GM18526 (cell line): ENCODE measurements around the gene KIRREL2.

Source experiments
- POLR2A ChIP-seq: IDR thresholded peaks from 3 replicates; pipeline ENCODE4 v1.6.1; 2011; ENCODE audit not compliant: insufficient read length; ENCODE audit errors: extremely low read depth

The KIRREL2 gene

DNA sequence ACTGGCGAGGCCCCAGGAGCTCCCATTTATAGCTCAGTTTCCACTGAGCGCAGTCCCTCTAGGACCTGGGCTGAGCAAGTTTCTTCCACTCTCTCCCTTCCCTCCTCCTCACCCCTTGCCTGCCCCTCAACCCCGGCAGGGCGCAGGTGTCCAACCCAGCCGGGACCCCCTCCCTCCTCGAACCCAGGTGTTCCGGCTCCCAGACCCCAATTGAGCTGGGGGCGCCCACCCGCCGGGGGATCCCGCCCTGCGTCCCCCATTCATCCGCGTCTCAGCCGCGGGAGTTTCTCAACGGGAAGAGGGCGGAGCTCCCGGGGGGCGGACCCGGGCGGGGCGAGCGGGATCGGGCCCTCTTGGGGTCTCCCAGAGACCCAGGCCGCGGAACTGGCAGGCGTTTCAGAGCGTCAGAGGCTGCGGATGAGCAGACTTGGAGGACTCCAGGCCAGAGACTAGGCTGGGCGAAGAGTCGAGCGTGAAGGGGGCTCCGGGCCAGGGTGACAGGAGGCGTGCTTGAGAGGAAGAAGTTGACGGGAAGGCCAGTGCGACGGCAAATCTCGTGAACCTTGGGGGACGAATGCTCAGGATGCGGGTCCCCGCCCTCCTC, at the start of gene KIRREL2:
TSS of gene KIRREL2 (plus strand) at position 366 of the 604 bp plus-strand sequence. CDS start at position 575, 209 bp downstream.
- no peak for TF ChIP-seq POLR2A

DNA sequence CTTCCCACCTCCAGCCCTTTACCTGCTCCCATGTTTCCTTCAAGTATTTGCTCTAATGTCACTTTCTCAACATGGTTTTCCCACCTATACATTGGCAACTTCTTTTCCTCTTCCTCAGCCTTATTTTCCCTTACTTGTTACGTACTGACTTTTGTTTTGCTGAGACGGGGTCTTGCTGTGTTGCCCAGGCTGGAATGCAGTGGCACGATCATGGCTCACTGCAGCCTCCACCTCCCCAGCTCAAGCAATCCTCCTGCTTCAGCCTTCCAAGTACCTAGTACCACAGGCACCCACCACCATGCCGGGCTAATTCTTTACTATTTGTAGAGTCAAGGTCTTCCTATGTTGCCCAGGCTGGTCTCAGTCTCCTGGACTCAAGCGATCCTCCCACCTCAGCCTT, 49.1 kb upstream of the KIRREL2 start:
- no peak for TF ChIP-seq POLR2A

DNA sequence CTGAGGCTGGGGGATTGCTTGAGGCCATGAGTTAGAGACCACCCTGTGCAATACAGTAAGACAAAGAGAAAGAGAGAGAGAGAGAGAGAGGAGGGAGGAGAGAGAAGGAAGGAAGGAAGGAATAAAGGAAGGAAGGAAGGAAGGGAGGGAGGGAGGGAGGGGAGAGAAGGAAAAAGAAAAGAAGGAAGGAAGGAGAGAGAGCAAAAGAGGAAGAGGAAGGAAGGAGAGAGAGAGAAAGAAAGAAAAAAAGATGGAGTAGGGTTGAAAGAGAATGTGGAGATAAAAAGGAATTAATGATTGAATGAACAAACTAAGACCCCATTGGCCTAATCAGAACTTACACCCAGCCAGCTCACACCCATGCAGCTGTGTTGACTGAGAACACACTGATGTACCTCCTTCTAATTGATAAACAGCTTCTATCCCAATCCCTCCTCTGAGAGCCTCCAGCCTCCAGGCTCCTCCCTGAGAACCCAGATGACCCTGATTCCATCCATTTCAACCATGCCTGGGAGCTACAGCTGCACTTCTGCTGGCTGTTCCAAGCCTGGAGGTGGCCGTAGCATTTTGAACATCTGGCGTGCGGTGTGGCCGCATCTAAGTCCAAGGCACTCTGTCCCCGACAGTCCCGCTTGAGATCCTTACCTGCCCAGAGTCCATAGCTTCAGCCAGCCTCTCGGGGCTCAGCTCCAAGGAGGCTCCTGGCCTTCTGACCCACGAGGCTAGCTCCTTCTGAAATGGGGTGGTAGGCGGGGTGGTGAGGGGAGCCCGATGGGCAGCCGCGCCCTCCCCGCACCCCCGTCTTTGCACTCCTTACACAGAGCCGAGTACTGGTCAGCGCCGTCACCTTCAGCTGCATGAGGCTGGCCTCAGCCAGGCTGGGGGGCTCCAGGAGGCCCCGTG, 45.1 kb upstream of the KIRREL2 start:
- no peak for TF ChIP-seq POLR2A

GRCh38 chr19:35812220-35813042, 44.3 kb upstream of the KIRREL2 start, which contains the start of gene PRODH2:
TSS of gene PRODH2 (minus strand) at chr19:35812845. CDS start at chr19:35812805, 40 bp downstream.
- no peak for TF ChIP-seq POLR2A

DNA sequence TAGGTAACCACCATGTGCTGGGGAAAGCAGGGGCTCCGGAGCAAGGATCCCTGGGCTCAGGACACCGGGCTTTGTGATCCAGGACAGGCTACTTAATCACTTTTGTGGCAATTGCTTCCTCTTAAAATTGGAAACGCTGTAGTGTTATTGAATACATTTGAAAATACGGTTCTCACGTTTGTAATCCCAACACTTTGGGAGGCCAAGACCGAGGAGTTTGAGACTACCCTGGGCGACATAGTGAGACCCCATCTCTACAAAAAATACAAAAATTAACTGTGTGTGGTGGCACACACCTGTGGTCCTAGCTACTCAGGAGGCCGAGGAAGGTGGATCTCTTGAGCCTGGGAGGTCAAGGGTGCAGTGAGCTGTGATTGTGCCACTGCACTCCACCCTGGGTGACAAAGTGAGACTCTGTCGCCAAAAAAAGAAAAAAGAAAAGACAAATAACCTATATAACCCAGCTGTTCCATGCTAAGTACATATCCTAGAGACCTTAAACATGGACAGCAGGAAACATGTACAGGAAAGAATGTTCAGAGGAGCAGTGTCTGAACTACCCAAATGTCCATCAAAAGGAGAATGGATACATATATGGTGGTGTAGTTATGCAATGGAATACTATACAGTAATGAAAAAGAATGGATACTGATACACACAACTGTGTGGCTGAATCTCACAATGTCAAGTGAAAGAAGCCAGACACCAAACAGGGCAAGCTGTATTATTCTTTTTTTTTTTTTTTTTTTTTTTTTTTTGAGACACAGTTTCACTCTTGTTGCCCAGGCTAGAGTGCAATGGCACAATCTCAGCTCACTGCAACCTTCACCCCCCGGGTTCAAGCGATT, 43.4 kb upstream of the KIRREL2 start:
- no peak for TF ChIP-seq POLR2A

DNA sequence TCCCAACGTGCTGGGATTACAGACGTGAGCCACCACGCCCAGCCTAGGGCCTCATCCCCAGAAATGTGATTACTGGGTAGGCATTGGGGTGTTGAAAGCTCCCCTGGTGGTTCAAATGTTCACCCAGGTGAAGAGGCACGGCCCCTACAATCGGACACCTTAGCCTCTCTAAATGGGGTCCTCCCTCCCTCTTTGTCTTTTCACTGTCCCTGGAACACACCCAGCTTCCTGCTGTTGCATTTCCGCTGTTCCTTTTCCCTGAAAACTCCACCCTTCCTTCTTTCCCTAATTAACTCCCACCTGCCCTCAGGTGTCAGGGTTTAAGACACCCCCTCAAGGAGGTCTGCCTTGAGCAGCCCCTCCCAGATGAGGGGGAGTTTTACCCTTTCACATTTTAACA, 40.4 kb upstream of the KIRREL2 start:
- TF ChIP-seq POLR2A = no peak

- TF ChIP-seq POLR2A = no peak
These were observed 39.9 kb upstream of the KIRREL2 start for GRCh38 chr19:35816846-35817245.

- no peak for TF ChIP-seq POLR2A
These were observed 38.3 kb upstream of the KIRREL2 start for GRCh38 chr19:35818445-35818844.

DNA sequence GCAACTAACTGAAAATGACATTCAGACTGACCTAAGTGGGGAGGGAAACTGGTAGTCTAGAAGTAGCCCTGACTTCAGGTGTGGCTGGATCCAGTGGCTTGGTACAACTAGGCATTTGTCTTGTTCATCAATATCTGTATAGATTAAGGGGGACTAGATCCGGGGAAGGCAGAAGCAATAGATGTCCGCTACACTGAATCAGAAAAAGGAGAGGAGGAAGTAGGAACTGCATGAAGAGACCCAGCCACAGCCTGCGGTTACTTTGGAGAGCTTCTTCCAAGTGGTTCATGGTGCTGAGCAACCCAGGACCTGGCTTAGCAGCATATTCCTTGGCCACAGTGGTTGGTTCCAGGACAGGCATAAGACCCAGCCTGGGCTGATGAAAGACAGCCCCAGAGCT, 34.1 kb upstream of the KIRREL2 start:
- TF ChIP-seq POLR2A = no peak

DNA sequence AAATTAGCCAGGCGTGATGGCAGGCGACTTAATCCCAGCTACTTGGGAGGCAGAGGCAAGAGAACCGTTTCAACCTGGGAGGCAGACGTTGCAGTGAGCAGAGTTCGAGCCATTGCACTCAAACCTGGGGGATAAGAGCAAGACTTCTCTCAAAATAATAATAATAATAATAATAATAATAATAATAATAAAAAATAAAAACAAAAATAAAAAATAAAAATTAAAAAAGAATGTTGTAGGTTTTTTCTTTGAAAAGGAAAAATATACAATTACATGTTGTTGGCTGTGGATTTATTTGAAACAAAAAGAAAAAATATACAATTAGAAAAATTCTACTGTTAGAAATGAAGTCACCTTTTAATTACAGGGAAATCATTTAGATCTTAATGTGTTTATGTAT, 32.6 kb upstream of the KIRREL2 start:
- TF ChIP-seq POLR2A = no peak

DNA sequence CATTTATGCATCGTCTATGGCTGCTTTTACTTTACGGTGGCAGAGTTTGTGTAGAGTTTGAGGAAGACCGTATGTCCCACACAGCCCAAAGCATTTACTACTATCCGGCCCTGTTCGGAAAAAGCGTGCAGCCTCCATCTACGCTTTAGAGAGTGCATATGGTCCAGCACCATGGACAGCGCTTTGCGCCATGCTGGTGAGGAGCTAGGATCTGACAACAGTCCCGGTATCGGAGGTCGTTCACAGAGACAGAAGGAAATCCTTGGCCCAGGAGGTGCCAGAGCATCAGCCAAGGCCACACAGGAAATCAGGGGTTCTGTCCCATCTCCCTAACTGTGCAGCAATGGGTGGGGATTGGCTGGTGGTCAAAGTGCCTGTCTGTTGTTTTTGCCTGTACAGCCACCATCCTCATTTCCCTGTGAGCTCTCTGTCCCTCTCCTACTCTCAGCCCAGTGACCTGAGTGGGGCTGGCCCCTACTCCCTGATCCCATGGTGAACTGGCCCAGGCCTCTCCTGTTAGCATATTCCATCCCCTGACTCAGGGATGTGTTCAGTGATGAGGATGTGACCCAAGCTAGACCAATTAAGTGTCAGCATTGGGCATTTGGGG, 27.9 kb upstream of the KIRREL2 start:
- no peak for TF ChIP-seq POLR2A

DNA sequence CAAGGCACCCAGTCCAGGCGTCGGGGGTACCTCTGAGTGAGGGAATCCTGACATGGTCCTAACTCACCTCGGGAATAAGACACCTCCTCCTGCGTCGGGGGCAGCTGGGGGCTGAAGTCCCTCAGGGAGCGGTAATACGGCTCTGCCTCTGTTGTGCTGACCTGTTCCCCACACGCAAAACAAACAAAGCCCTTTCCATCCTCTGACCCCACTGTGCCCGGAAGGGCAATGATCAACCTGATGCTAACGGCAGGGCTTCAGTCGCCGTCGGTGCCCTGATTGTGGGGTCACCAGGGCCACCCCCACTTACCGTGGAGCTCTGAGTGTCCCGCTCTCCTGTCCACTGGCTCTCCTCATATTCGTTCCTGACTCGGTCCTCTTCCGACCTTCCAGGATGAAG, 25.7 kb upstream of the KIRREL2 start:
- TF ChIP-seq POLR2A = no peak

DNA sequence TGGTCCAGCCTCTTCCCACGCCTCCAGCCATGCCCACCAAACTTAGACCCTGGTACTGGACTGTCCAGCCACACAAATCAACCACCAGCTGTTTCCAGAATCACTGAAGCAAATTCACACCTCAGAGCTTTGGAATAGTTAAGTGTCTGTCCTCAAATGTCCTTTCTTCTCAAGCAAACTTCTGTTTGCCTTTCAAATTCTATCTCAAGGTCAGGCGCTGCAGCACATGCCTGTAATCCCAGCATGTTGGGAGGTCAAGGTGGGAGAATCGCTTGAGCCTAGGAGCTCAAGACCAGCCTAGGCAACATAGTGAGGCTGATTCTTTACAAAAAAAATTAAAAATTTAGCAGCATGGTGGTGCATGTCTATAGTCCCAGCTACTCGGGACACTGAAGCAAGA, 24.7 kb upstream of the KIRREL2 start:
- no peak for TF ChIP-seq POLR2A

GRCh38 chr19:35833972-35834371, 22.7 kb upstream of the KIRREL2 start:
- no peak for TF ChIP-seq POLR2A
